Spleen (tissue), 11 donors: ENCODE results near the gene MMAB. TPM values are rescaled to one million over a fixed set of nuclear protein-coding genes. Genes with fewer than 3 reads are reported as not detected.

ENCODE experiments used
- DNase-seq: peaks from one replicate; pipeline ENCODE4 v3.0.0-alpha.2; 2020
- H3K27ac ChIP-seq, 8 donors: fragments of 200-600 bp; sonication (generic) in 7 of 8; 1 replicate in 4 of 8; 2 replicates in 4 of 8; pipeline versions ENCODE4 v1.5.0 to v1.8.0; 2016 to 2021; ENCODE audit warnings: inconsistent platforms in 4 of 8, mild to moderate bottlenecking in 4 of 8, moderate library complexity in 1 of 8
- H3K27me3 ChIP-seq, 7 donors: fragments of 200-600 bp; sonication (generic) in 6 of 7; replicated peaks in 1 of 7; 1 replicate in 4 of 7; 2 replicates in 3 of 7; pipeline versions ENCODE4 v1.5.0 to v1.8.0; 2016 to 2021; ENCODE audit warnings: inconsistent platforms in 3 of 7, mild to moderate bottlenecking in 1 of 7
- H3K36me3 ChIP-seq, 6 donors: fragments of 200-600 bp; sonication (generic) in 5 of 6; 1 replicate in 4 of 6; 2 replicates in 2 of 6; pipeline versions ENCODE4 v1.5.0 to v1.8.0; 2016 to 2021; ENCODE audit warnings: inconsistent platforms in 2 of 6
- H3K4me1 ChIP-seq, 6 donors: fragments of 200-600 bp; sonication (generic) in 5 of 6; 1 replicate in 3 of 6; 2 replicates in 3 of 6; pipeline versions ENCODE4 v1.5.0 to v1.8.0; 2016 to 2021; ENCODE audit warnings: inconsistent platforms in 3 of 6
- H3K4me3 ChIP-seq, 8 donors: fragments of 200-600 bp; sonication (generic) in 7 of 8; 1 replicate in 4 of 8; 2 replicates in 4 of 8; pipeline versions ENCODE4 v1.5.0 to v1.8.0; 2016 to 2021; ENCODE audit warnings: inconsistent platforms in 4 of 8, mild to moderate bottlenecking in 4 of 8, moderate library complexity in 2 of 8
- H3K9me3 ChIP-seq, 8 donors: fragments of 200-600 bp; sonication (generic) in 7 of 8; 1 replicate in 4 of 8; 2 replicates in 4 of 8; pipeline versions ENCODE4 v1.5.0 to v1.8.0; 2016 to 2021; ENCODE audit warnings: inconsistent platforms in 4 of 8
- POLR2A ChIP-seq, 3 donors: fragments of 450-650 bp; IDR thresholded peaks; one replicate each; pipeline ENCODE4 v1.5.1; 2017; ENCODE audit warnings: antibody characterized with exemption in 3 of 3, mild to moderate bottlenecking in 1 of 3
- POLR2AphosphoS5 ChIP-seq, 3 donors: sonication (generic); formaldehyde crosslinking; IDR thresholded peaks; one replicate each; pipeline ENCODE4 v1.5.1; 2017; ENCODE audit warnings: antibody characterized with exemption in 3 of 3
- WGBS, 5 donors: extraction: QIAGEN DNeasy Blood & Tissue Kit in 3 of 5; methylation state at CpG; one replicate each; pipeline versions ENCODE4 v1.1.5 to v1.1.7; 2013 to 2018; 5-methylcytosine and 5-hydroxymethylcytosine counted together
- intact Hi-C: fragments of 100-400 bp; cut with DNase I; formaldehyde crosslinking; loops from one replicate; pipeline ENCODE4 v1.15.0; 2023; ENCODE audit warnings: low total_unique reads
- polyA plus RNA-seq, 3 donors: library from polyadenylated mRNA; stranded (reverse); fragments of 200-250 nt; gene quantifications; one replicate each; pipeline ENCODE4 v1.2.1, GENCODE V29; 2013
- total RNA-seq, 7 donors: library from RNA; depleted of rRNA in 3 of 7; stranded (reverse); fragments of >200 nt in 3 of 7; fragmentation: NEBNext Ultra II Directional in 4 of 7; extraction: Animal tissue kit (Norgen Biotek cat#: 25700) in 4 of 7; gene quantifications; one replicate each; pipeline versions ENCODE4 v1.1.0 to v1.2.1, GENCODE V29; 2016 to 2021
- TF ChIP-seq, protein P1 (sequence below), 11 experiments: fragments of 200-600 bp in 7 of 11; fragments of 450-650 bp in 4 of 11; sonication (generic) in 4 of 11; IDR thresholded peaks in 8 of 11; conservative IDR thresholded peaks in 3 of 11; 1 replicate in 7 of 11; 2 replicates in 4 of 11; pipeline versions ENCODE4 v1.4.0 to v1.8.0; 2016 to 2021; ENCODE audit warnings: antibody characterized with exemption in 11 of 11, inconsistent platforms in 4 of 11, mild to moderate bottlenecking in 1 of 11
- donor health status: healthy with polysubstance abuse.
- donor health status: DM: no; HTN: no; CAD: no; lungs with moderate emphysema.
- donor health status: DM: no; HTN: no; CAD: no.
- donor health status: Bipolar disorder and iron deficiency.
- donor health status: healthy.
- donor health status: DM: no; HTN: no; CAD: no.
- donor health status: DM: yes; HTN: yes; CAD: no.

The MMAB gene
- total and polyA plus RNA-seq, 10 donors = 14.5 to 41.7 (median 20.3) TPM

DNA sequence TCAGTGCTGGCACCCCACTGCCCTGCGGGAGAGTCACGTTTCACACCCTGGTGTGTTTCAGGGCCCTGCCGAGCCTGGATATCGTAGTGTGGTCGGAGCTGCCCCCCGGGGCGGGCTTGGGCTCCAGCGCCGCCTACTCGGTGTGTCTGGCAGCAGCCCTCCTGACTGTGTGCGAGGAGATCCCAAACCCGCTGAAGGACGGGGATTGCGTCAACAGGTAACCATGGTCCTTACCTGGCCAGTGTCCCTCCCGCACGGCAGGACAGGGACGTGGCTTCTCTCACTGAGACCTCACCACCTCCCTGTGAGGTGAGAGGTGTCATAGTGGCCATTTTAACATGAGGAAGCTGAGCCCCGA lies 8.0 kb upstream of the MMAB start:
- 90 to 100% (median 94%) methylated on average over 3 to 18 of the region's 18 CpGs for WGBS, 5 donors
- DNase-seq = no peak
- Histone ChIP-seq H3K36me3 (peaks cover 0 to 95% (median 57%) of the 10 kb centered on the region in 6 donors), H3K27ac (no peak overlapping the region), H3K4me1 (no peaks in the 10 kb centered on the region), H3K9me3 (no peaks in the 10 kb centered on the region), H3K27me3 (no peaks in the 10 kb centered on the region), H3K4me3 (no peak overlapping the region)
- intact Hi-C loops = no loop called here
- TF ChIP-seq POLR2AphosphoS5 (IDR thresholded peaks at IDR 0.05) = no peak
- no peak for TF ChIP-seq POLR2A (IDR thresholded peaks at IDR 0.05)
- TF ChIP-seq, protein P1, sequence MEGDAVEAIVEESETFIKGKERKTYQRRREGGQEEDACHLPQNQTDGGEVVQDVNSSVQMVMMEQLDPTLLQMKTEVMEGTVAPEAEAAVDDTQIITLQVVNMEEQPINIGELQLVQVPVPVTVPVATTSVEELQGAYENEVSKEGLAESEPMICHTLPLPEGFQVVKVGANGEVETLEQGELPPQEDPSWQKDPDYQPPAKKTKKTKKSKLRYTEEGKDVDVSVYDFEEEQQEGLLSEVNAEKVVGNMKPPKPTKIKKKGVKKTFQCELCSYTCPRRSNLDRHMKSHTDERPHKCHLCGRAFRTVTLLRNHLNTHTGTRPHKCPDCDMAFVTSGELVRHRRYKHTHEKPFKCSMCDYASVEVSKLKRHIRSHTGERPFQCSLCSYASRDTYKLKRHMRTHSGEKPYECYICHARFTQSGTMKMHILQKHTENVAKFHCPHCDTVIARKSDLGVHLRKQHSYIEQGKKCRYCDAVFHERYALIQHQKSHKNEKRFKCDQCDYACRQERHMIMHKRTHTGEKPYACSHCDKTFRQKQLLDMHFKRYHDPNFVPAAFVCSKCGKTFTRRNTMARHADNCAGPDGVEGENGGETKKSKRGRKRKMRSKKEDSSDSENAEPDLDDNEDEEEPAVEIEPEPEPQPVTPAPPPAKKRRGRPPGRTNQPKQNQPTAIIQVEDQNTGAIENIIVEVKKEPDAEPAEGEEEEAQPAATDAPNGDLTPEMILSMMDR (IDR thresholded peaks at IDR 0.05 in 8 of 11, conservative IDR thresholded peaks at IDR 0.05 in 3 of 11) = no peak

DNA sequence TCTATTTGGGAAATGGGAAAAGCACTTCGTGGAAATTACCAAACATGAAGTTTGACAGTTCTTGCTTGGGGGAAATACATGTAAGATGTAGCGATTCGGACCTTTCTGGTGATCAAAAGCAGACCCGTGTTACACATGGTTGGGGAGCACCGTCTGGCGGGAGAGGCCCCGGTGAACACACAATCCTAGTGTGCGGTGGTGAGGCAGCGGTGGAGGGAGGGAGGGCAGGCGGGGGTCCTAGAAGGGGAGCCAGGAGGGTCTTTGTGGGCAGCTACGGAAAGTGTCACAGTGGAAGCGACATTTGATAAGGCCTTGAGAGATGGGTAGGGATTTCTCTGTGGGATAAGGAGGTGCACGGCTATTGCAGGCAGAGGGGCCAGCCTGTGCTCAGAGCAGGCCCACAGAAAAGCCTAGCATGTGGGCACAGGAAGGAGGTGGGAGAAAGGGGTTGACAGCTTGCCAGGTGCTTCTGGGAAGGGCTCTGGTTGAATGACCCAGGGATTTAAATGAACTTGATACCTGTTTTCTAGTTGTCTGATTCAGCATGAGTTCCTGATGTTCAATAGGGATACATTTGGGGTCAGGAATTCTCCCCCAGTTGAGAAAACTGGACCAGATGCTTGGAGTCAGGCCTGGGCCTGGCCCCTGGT lies 7.5 kb upstream of the MMAB start:
- no peak overlapping the region for H3K27ac ChIP-seq
- 94 to 98% (median 95%) methylated on average over 13 of the region's 13 CpGs for WGBS, 5 donors

DNA sequence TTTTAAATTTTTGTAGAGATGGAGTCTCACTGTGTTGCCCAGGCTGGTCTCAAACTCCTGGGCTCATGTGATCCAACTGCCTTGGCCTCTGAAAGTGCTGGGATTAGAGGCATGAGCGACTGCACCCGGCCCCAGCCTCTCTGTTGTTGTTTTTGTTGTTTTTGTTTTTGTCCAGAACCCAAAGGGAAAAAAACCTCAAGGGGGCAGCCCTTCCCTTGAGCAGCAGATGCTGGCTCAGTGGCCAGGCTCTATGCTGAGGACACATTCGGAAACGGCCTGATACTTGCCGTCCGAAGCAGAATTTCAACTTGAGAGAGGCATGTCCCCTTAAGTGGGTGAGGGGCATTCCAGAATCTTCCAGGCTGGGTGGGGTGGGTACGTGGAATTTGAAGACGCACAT lies 7.0 kb upstream of the MMAB start:
- no peak for DNase-seq
- H3K9me3 ChIP-seq = no peaks in the 10 kb centered on the region
- H3K27ac ChIP-seq = no peak overlapping the region
- H3K27me3 ChIP-seq = no peaks in the 10 kb centered on the region
- H3K4me3 ChIP-seq = no peak overlapping the region
- H3K4me1 ChIP-seq = peaks cover 0 to 2% (median 0%) of the 10 kb centered on the region in 6 donors
- TF ChIP-seq POLR2AphosphoS5 (IDR thresholded peaks at IDR 0.05) (no peak), POLR2A (IDR thresholded peaks at IDR 0.05) (no peak)
- TF ChIP-seq, protein P1 (IDR thresholded peaks at IDR 0.05 in 8 of 11, conservative IDR thresholded peaks at IDR 0.05 in 3 of 11) = no peak
- 90 to 98% (median 94%) methylated on average over 8 of the region's 8 CpGs for WGBS, 5 donors
- intact Hi-C loops = no loop called here
- peaks cover 0 to 95% (median 60%) of the 10 kb centered on the region in 6 donors for H3K36me3 ChIP-seq

More for the DNA sequence above, 7.5 kb upstream of the MMAB start:
- no peak for DNase-seq
- TF ChIP-seq POLR2AphosphoS5 (IDR thresholded peaks at IDR 0.05) = no peak
- TF ChIP-seq, protein P1 (IDR thresholded peaks at IDR 0.05 in 8 of 11, conservative IDR thresholded peaks at IDR 0.05 in 3 of 11) = no peak
- Histone ChIP-seq H3K4me1 (no peaks in the 10 kb centered on the region), H3K4me3 (no peak overlapping the region), H3K36me3 (peaks cover 0 to 95% (median 58%) of the 10 kb centered on the region in 6 donors), H3K9me3 (no peaks in the 10 kb centered on the region), H3K27me3 (no peaks in the 10 kb centered on the region)
- intact Hi-C loops = no loop called here

DNA sequence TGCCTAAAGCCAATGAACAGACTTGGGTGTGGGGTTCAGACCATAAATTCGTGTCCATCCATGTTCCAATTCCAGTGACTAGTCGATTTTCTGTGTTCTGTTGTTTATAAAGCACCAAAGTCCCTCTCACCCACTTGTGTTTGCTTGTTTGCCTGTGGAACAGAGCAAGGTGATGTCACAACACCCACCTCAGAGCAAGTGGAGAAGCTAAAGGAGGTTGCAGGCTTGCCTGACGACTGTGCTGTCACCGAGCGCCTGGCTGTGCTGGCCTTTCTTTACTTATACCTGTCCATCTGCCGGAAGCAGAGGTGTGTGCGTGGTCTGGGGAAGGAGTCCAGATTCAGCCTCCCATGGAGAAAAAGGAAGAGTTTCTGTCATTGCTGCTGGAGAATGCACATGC lies 6.3 kb upstream of the MMAB start:
- no peak overlapping the region for H3K4me3 ChIP-seq
- no peak overlapping the region for H3K27ac ChIP-seq
- H3K9me3 ChIP-seq = no peaks in the 10 kb centered on the region
- no peaks in the 10 kb centered on the region for H3K27me3 ChIP-seq
- peaks cover 0 to 9% (median 4%) of the 10 kb centered on the region in 6 donors for H3K4me1 ChIP-seq
- TF ChIP-seq POLR2A (IDR thresholded peaks at IDR 0.05) (no peak), POLR2AphosphoS5 (IDR thresholded peaks at IDR 0.05) (no peak)
- TF ChIP-seq, protein P1 (IDR thresholded peaks at IDR 0.05 in 8 of 11, conservative IDR thresholded peaks at IDR 0.05 in 3 of 11) = no peak
- intact Hi-C loops = no loop called here
- WGBS, 5 donors = 90 to 99% (median 93%) methylated on average over 7 of the region's 7 CpGs
- no peak for DNase-seq
- peaks cover 0 to 89% (median 60%) of the 10 kb centered on the region in 6 donors for H3K36me3 ChIP-seq
